GM10248 (cell line): ENCODE results near the gene ADGRG7.
"Not testable (repeated sequence)": the region's sequence is repeated elsewhere in the genome, so short reads cannot be mapped to it uniquely, and the experiment has no call there.

ENCODE experiments used
- CTCF ChIA-PET: fragments of 300-600 bp; sonication (Branson Sonifier 250); formaldehyde crosslinking; extraction: SDS; loops from one replicate; lab custom pipeline; 2021; ENCODE audit warnings: antibody characterized with exemption; lab: Yijun Ruan, JAX
- POLR2A ChIA-PET: fragments of 350-650 bp; sonication (Branson Sonifier 250); formaldehyde crosslinking; extraction: SDS; loops from one replicate; lab custom pipeline; 2020; ENCODE audit warnings: antibody characterized with exemption; lab: Yijun Ruan, JAX
- DNase-seq: peaks from one replicate; pipeline ENCODE4 v3.0.0; 2012; ENCODE audit errors: extremely low spot score
- CTCF ChIP-seq: IDR thresholded peaks from 2 replicates; pipeline ENCODE4 v1.5.1; 2012; ENCODE audit warnings: mild to moderate bottlenecking, low read depth; ENCODE audit errors: extremely low read depth, missing control alignments, control extremely low read depth

Gene ADGRG7

GRCh38 chr3:100662113-100662823 lies 52.9 kb downstream of the ADGRG7 start:
- no peak for TF ChIP-seq CTCF
- CTCF ChIA-PET: interaction anchor here (2.9 kb wide), 1 partner anchor 30 kb away, joined by 7 read pairs; no protein-coding TSS in a partner anchor
- no peak for DNase-seq
- POLR2A ChIA-PET: no interaction called here

- CTCF ChIA-PET: interaction anchor here (1.2 to 1.5 kb wide), 2 partner anchors 27 to 30 kb away, joined by 3 to 4 read pairs; no protein-coding TSS in a partner anchor
- DNase-seq: no peak
- POLR2A ChIA-PET: no interaction called here
Measured at GRCh38 chr3:100665230-100665629, 55.8 kb downstream of the ADGRG7 start.

GRCh38 chr3:100666699-100667098 lies 57.3 kb downstream of the ADGRG7 start:
- DNase-seq, CTCF ChIA-PET, POLR2A ChIA-PET: not testable (repeated sequence)

More at GRCh38 chr3:100665230-100665629, 55.8 kb downstream of the ADGRG7 start:
- TF ChIP-seq CTCF: no peak

- CTCF ChIA-PET, POLR2A ChIA-PET, DNase-seq: not testable (repeated sequence)
Measured at GRCh38 chr3:100667316-100667715, 57.9 kb downstream of the ADGRG7 start.

- POLR2A ChIA-PET, DNase-seq, CTCF ChIA-PET: not testable (repeated sequence)
Measured at GRCh38 chr3:100670995-100671394, 61.6 kb downstream of the ADGRG7 start.

- TF ChIP-seq CTCF: no peak
- no peak for DNase-seq
- ChIA-PET CTCF (interaction anchor here (1.2 kb wide), 1 partner anchor 12 kb away, joined by 3 read pairs; no protein-coding TSS in a partner anchor), POLR2A (no interaction called here)
Measured at GRCh38 chr3:100681496-100681895, 72.1 kb downstream of the ADGRG7 start.

GRCh38 chr3:100682056-100682853 lies 72.9 kb downstream of the ADGRG7 start:
- ChIA-PET POLR2A (no interaction called here), CTCF (interaction anchor here (1.2 to 1.4 kb wide), 2 partner anchors 11 to 53 kb away, joined by 3 to 6 read pairs; no protein-coding TSS in a partner anchor)
- TF ChIP-seq CTCF: no peak
- DNase-seq: no peak
